ENCODE measurements around the gene TIMM13.

GRCh38 chr19:2413159-2413558 lies 14.2 kb downstream of the TIMM13 start:
- TF ChIP-seq JUN (IDR thresholded peaks at IDR 0.05; ENCODE audit: borderline replicate concordance, insufficient read depth, insufficient read length, low read depth) (no peak), CTCF (IDR thresholded peaks at IDR 0.05; ENCODE audit: extremely low read depth in 1 of 2, insufficient read depth in 1 of 2, low read depth in 1 of 2, low read length in 2 of 2) (no peak), POLR2A (IDR thresholded peaks at IDR 0.05; ENCODE audit: low read depth, low read length) (no peak)

Measured in endothelial cell of umbilical vein (primary cell).